HL-60 (cell line): ENCODE results near the gene FHAD1.

Experiments used
- GABPA ChIP-seq: IDR thresholded peaks from 2 replicates; pipeline ENCODE4 v1.6.1; 2012; ENCODE audit warnings: low read depth
- POLR2AphosphoS5 ChIP-seq: IDR thresholded peaks from 2 replicates; pipeline ENCODE4 v1.6.1; 2012; ENCODE audit warnings: low read depth
- SPI1 ChIP-seq: IDR thresholded peaks from 2 replicates; pipeline ENCODE4 v1.6.1; 2012; ENCODE audit warnings: low read depth, mild to moderate bottlenecking, borderline replicate concordance
- TF ChIP-seq, protein P1 (sequence below): IDR thresholded peaks from one replicate; pipeline ENCODE4 v1.5.1; 2011; ENCODE audit warnings: low read length, control low read depth, inconsistent platforms; ENCODE audit not compliant: insufficient read depth
- TF ChIP-seq, protein P2 (sequence below): IDR thresholded peaks from 2 replicates; pipeline ENCODE4 v1.6.1; 2012; ENCODE audit warnings: low read depth; ENCODE audit not compliant: insufficient replicate concordance

DNA sequence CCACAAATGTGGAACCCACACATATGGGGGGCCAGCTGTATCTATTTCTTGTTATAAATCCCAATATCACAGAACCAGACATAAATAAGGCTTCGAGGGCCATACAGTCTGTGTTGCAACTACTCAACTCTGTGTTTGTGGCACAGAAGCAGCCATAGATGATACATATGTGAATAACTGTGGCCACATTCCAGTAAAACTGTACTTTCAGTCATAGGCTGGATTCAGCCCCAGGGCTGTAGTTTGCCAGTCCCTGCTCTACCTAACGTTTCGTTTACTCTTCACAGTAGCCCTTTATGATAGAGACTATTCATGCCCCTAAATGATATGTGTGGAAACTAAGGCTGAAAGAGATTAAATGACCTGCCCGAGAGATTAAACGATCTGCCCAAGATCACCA, 48.7 kb downstream of the FHAD1 start:
- no peak for TF ChIP-seq SPI1
- TF ChIP-seq, protein P1, sequence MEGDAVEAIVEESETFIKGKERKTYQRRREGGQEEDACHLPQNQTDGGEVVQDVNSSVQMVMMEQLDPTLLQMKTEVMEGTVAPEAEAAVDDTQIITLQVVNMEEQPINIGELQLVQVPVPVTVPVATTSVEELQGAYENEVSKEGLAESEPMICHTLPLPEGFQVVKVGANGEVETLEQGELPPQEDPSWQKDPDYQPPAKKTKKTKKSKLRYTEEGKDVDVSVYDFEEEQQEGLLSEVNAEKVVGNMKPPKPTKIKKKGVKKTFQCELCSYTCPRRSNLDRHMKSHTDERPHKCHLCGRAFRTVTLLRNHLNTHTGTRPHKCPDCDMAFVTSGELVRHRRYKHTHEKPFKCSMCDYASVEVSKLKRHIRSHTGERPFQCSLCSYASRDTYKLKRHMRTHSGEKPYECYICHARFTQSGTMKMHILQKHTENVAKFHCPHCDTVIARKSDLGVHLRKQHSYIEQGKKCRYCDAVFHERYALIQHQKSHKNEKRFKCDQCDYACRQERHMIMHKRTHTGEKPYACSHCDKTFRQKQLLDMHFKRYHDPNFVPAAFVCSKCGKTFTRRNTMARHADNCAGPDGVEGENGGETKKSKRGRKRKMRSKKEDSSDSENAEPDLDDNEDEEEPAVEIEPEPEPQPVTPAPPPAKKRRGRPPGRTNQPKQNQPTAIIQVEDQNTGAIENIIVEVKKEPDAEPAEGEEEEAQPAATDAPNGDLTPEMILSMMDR = no peak
- TF ChIP-seq POLR2AphosphoS5 = no peak
- TF ChIP-seq, protein P2, sequence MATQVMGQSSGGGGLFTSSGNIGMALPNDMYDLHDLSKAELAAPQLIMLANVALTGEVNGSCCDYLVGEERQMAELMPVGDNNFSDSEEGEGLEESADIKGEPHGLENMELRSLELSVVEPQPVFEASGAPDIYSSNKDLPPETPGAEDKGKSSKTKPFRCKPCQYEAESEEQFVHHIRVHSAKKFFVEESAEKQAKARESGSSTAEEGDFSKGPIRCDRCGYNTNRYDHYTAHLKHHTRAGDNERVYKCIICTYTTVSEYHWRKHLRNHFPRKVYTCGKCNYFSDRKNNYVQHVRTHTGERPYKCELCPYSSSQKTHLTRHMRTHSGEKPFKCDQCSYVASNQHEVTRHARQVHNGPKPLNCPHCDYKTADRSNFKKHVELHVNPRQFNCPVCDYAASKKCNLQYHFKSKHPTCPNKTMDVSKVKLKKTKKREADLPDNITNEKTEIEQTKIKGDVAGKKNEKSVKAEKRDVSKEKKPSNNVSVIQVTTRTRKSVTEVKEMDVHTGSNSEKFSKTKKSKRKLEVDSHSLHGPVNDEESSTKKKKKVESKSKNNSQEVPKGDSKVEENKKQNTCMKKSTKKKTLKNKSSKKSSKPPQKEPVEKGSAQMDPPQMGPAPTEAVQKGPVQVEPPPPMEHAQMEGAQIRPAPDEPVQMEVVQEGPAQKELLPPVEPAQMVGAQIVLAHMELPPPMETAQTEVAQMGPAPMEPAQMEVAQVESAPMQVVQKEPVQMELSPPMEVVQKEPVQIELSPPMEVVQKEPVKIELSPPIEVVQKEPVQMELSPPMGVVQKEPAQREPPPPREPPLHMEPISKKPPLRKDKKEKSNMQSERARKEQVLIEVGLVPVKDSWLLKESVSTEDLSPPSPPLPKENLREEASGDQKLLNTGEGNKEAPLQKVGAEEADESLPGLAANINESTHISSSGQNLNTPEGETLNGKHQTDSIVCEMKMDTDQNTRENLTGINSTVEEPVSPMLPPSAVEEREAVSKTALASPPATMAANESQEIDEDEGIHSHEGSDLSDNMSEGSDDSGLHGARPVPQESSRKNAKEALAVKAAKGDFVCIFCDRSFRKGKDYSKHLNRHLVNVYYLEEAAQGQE = no peak
- TF ChIP-seq GABPA = no peak
